ENCODE data around the gene LPCAT1. TPM values are rescaled to one million over a fixed set of nuclear protein-coding genes. Genes with fewer than 3 reads are reported as not detected.
"Not testable (repeated sequence)": the region's sequence is repeated elsewhere in the genome, so short reads cannot be mapped to it uniquely, and the experiment has no call there.

LPCAT1 gene
- polyA plus RNA-seq, 1 donor, result 46.0 TPM

DNA sequence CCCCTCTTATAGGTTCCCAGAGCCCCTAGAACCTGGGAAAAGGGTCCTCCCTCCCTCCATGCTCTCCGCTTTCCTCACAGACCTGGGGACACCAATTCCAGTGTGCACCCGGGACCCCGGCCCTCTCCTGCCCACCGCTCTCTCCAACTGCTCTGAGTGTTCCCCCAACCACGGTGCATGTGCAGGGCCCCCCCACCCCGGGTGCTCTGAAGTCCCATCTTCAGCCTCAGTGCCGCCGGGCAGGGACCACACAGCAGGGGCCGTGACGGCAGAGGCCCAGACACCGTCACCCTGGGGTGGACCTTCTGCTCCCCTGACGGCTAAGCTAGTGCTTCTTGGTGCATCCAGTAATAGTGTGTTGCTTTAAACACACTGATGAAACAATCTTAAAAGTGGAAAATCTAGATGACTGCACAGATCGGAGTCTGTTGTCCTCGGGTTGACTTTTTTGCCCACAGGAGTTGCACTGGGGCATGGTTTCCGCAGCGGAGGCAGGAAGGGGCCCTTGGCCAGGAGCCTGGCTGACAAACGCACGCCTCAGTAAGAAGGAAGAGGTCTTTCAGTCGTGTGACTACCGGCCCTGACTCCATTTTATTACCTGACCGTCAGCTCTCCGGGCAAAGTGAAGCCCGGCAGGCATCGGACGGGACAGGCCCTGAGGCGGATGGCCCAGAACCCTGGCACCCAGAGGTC is 42.3 kb downstream of the LPCAT1 start:
- DNase-seq, result no peak

DNA sequence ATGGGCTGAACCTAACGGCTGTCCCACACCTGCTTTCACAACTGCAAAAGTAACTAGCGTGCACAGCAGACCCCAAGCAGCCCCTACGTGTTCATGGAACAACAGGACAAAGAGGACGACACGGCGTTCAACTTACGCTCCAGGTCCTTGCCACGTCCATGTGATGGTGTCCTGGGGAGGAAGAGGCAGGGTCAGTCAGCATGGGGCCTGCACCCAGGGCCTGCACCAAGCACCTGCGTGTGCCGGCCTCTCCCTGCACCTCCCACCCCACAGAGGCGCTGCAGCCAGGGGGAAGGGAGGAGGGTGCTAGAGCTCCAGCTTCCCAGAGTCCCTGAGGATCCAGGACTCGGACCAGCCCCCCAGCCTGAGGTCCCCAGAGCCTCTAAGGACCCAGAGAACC is 43.0 kb downstream of the LPCAT1 start:
- no peak for DNase-seq

GRCh38 chr5:1480217-1480616 is 43.5 kb downstream of the LPCAT1 start:
- no peak for DNase-seq

GRCh38 chr5:1479581-1480188 is 44.1 kb downstream of the LPCAT1 start:
- DNase-seq, result no peak

- no peak for DNase-seq
Measured at GRCh38 chr5:1479066-1479465, 44.7 kb downstream of the LPCAT1 start.

DNA sequence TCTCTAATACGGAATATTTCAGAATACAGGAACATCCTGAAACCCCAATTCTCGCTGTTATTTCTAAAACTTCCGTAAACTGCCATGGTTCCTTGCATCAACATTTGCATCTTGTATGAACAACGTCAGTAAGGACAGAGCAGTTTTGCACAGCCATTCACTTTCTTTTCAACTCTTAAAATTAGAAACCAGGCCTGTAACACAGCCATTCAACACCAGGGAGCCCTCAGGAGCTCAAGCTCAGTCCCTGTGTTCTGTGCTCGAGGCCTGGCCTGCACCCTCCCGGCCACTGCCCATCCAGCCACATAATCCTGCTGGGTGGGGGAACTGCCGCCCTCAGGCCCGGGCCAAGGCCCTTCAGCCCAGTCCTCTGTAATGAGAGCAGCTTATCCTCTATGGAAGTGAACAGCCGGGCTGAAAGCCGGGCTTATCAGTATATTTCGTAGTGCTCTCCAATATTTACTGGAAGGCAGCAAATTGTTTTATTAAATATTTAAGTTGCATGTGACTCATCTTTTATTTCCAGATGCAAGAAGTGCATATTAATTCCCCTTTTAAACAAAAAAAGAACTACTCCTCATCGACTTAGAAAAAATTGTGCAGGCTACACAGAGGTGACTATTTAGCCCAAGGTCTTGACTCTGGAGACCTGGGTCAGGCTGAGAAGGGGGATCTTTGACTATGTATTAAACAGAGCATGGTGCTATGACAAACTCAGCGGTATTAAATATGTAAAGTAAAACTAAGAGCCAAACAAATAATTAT is 45.3 kb downstream of the LPCAT1 start:
- no peak for DNase-seq

DNA sequence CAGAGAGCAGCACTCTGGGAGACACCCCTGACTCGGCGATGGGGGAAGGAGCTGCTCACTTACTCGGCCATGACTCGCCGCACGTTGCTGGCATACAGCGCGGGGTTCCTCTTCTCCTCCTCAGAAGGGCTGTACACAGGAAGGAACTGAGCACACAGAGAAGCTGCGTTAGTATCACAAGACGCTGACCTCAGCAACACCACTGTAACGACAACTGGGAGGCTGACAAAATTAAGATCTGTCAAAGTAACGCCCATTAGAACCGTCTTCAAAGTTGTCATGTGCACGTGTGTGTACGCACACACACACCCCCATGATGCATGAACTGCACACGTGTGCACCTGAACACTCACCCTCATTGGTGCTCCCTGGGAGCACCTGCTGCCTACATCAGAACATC is 46.4 kb downstream of the LPCAT1 start:
- DNase-seq, result no peak

GRCh38 chr5:1476967-1477310 is 46.8 kb downstream of the LPCAT1 start:
- no peak for DNase-seq

DNA sequence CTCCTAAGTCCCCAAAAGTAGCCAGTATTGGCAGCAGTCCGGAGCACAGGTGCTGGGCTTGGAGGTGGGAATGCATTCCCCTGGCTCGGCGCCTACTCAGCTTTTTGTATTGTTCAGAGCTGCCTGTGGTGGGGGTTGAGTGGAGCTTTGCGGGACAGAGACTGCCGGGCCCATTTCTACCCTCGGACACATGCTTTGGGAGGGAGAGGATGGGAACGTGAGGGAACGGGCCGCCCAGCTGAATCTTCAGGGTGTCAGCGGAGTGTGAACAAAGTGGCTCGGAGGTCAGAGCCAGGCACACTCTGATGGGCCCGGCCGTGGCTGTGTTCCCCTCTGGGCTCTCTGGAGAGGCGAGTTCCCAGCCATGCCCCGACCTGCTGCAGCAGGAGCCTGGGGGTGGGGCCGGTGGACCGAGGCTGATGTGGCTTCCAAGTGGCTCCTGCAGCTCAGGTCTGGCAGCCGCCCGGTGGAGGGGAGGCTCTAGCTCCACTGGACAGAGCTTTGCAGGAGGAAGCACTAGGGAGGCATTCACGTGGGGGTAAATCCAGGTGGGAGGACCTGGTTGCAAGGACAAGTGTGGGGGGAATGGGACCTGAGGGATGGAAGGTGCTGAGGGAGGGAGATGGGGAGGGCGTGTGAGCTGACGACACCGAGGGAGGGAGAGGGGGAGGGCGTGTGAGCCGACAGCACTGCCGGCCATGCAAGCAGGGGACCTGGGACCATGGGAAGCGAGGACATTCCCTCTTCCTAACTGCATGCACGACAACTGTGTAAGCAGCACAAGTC is 47.4 kb downstream of the LPCAT1 start:
- no peak for DNase-seq

DNA sequence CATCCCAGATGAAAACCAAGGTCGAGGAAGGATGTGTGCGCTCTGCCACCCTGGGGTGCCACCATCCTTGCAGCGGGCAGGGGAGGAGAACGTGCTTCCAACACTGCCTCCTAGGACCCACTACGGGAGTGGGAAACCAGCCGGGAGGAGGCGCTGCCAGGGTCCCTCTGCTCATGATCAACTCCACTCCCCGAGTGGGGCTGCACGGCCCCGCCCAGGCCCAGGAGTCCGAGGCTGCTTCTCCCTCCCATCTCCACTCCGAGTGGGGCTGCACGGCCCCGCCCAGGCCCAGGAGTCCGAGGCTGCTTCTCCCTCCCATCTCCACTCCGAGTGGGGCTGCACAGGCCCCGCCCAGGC is 48.2 kb downstream of the LPCAT1 start:
- DNase-seq, result not testable (repeated sequence)

DNA sequence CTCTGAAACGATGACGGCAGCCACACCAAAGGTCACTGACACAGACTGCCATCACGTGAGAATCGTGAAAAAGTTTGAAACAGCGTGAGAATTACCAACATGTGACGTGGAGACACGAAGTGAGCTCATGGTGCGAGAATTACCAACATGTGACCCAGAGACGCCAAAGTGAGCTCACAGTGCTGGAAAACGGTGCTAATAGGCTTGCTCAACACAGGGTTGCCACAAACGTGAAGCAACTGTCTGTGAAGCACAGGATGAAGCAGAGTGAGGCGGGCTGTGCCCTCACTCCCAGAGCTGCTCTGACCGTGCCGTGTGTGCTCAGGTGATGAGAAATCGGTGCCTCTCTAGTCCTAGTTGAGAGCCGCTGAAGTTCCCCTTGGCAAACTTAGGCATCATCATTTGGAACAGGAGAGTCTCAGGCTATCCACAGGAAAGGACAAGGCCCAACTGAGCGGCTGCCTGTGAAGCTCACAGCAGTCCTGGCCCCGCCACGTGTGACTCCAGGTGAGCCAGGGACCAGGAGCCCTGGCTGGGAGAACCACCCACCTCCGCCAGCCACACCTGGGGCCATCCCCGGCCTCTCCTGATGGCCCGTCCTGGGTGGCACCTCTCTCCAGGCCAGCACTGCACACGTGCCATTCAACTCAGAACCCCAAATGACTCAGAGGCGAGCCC is 48.8 kb downstream of the LPCAT1 start:
- no peak for DNase-seq

DNA sequence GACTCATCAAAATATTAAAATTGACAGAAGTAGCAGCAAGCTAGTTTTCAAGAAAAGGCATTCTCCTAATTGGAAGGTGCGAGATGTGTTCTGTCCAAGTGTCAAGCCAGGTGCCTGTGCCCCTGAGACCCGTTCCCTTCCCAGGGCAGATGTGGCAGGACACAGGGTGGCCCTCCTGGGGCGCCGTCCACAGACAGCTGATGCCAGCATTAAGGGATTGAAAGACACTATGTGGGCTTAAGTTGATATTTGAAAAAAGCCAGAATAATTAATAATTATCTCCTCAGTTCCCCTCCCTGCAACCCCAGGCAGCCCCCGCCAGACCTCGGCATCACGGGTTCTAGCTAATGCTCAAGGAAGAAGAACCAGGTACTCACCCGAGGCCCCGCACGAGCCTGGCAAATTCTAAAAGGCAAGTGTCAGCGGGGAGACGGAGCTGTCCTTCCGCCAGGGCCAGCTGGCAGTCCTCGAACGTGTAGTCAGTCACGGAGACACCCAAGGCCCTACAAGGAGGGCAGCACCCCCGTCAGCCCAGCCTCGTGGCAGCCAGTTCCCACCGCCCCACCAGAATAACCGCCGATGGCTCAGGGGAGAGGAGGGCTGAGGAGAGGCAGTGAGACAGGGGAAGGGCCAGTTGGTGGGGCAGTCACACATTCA is 49.4 kb downstream of the LPCAT1 start:
- DNase-seq, result no peak

DNA sequence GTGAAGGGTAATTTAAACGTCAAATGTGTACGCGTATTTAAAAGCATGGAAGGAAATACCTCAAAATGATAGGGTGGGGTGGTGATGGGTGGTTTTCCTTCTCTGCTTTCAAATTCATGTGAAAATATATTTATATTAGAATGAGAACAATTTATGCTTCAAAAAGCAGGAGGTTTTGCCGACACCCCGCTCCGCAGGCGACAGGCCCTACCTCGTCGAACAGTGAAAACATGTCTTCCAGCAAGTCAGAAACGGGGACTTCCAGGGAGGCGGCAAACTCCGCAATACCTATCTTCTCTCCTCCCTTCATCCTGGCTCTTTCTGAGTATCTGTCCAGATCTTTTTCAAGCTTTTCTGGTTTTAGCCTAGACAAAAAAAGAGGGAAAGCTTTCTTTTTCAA is 50.0 kb downstream of the LPCAT1 start:
- DNase-seq, result no peak

GRCh38 chr5:1472964-1473628 is 50.7 kb downstream of the LPCAT1 start:
- DNase-seq, result no peak

GRCh38 chr5:1471997-1472963 is 51.5 kb downstream of the LPCAT1 start:
- DNase-seq, result no peak

DNA sequence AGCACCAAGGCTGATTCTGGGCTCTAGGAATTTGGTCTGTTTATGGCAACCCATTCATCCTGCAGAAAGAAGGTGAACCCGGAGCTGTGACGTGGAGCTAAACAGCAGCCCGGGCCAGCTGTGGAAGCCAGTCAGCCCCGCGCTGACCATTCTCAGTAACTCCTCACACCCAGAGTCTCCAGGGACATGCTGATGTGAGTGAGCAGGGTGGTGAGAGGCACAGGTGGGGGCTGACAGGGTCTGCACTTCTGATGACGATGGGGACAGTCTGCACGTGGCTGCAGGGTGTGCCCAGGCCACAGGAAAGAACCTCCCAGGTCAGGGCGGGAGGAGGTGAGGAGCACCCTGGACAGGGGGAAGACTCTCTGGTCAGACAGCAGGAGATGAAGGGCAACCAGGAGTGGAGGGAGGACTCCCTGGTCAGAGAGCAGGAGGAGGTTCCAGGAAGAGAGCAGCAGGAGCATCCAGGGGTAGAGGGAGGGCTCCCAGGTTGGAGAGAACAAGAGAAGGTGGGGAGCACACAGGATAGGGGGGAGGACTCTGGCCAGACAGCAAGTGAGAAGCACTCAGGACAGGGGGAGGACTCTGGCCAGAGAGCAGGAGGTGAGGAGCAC is 52.4 kb downstream of the LPCAT1 start:
- no peak for DNase-seq

DNA sequence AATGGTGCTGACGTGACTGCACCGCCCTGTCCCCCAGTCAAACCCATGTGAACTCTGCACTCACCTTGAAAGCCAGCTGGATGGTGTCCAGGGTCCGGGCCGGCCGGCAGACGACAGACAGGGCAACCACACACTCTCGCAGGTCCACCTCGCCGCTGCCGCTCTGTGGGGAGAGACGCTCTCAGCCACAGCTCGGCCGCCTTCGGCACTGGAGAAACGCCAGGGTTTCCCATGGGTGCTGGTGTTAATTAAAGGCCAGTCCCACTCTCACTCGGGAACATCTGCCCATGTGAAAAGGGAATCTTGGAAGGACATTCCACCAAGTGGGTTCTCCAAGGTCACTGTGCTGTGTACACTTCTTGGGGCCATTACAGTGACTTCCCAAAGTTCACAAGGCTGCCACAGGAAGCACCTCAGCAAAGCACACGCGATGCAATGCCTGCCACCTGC is 53.0 kb downstream of the LPCAT1 start:
- no peak for DNase-seq

DNA sequence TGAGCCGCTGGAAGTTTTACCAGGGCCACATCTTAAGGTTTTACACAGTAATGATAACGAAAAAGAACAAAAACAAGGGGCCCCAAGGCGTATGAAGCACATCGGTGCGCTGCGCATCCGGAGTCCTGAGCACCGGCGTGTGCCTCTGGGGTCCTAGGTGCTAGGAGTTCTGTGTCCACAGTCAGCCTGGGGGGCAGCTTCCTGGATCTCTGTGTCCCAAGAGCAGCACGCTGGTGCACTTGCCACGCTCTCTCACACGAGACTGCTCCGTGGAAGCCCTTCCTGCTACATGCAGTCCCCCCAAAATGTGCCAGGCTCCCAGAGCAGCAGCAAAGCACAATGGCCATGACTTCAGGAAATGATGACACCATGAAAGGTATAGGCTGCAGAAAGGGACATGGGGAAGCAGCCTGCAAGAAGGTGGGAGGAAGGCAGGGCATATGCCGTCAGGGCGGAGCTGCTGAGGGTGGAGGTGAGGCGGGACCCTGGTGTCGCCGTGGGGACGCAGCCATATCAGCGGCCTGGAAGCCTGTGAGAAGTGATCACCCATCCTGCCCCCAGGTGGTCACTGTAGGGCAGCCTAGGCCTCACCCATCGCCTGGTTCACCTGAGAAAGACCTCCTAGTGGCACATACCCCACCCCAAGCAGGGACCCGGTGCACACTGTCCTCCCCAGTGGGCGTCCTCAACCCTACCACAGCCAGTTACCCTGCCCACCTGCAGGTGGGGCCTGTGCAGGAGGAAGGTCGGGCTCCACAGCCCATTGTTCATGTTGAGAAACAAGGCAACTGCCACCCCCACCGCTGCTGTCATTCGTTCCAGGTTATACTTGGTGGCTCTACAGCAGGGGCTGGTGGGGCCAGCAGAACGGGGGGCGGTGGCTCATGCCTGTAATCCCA is 54.9 kb downstream of the LPCAT1 start:
- DNase-seq, result no peak
